ENCODE data around the gene HES4. TPM values are rescaled to one million over a fixed set of nuclear protein-coding genes. Genes with fewer than 3 reads are reported as not detected.

Gene HES4
- total and polyA plus RNA-seq, 2 donors (not counting 3 experiments of a cell fraction or from before 2014, with no cell fraction given): 30.5 to 37.6 TPM

DNA sequence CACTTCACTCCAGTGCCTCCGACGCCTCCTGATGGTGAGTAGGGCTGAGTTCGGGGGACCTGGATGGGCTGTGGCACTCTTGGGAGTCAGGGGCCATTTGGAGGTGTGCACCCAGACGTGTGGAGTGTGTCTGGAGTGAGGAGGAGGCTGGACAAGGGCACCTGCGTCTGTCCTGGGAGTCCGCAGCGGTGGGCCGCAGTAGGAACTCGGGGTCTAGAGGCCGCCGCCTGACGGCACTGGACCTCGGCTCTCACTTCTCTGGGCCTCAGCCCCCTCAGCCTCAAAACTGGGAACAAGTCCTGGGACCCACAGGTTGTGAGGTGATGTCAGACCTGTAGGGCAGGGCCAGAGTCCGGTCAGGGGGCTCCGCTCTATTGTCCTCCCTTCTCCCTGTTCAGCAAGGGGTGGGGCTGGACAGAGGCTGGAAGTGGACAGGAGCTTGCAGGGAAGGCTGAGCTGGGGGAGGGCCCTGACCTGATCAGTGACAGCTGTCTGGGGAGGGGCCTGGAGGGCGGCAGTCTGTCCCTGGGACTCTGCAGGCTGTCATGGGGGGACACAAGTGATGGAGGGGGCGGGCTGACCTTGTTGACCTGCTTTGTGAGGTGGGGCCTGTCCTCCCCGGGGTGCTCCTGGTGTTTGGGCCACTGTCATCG is 35.5 kb upstream of the HES4 start:
- TF ChIP-seq MYC (IDR thresholded peaks at IDR 0.05; ENCODE audit: low read depth, low read length): no peak
- no peak for TF ChIP-seq JUN (IDR thresholded peaks at IDR 0.05; ENCODE audit: borderline replicate concordance, insufficient read depth, insufficient read length, low read depth)
- TF ChIP-seq, protein P1, sequence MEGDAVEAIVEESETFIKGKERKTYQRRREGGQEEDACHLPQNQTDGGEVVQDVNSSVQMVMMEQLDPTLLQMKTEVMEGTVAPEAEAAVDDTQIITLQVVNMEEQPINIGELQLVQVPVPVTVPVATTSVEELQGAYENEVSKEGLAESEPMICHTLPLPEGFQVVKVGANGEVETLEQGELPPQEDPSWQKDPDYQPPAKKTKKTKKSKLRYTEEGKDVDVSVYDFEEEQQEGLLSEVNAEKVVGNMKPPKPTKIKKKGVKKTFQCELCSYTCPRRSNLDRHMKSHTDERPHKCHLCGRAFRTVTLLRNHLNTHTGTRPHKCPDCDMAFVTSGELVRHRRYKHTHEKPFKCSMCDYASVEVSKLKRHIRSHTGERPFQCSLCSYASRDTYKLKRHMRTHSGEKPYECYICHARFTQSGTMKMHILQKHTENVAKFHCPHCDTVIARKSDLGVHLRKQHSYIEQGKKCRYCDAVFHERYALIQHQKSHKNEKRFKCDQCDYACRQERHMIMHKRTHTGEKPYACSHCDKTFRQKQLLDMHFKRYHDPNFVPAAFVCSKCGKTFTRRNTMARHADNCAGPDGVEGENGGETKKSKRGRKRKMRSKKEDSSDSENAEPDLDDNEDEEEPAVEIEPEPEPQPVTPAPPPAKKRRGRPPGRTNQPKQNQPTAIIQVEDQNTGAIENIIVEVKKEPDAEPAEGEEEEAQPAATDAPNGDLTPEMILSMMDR (IDR thresholded peaks at IDR 0.05; ENCODE audit: extremely low read depth in 1 of 2, insufficient read depth in 1 of 2, low read depth in 1 of 2, low read length in 2 of 2): no peak
- no peak for TF ChIP-seq POLR2AphosphoS5 (IDR thresholded peaks at IDR 0.05; ENCODE audit: insufficient read depth, low read depth, low read length)
- TF ChIP-seq FOS (IDR thresholded peaks at IDR 0.05; ENCODE audit: borderline replicate concordance, insufficient read depth, low read length): no peak
- TF ChIP-seq, protein P2, sequence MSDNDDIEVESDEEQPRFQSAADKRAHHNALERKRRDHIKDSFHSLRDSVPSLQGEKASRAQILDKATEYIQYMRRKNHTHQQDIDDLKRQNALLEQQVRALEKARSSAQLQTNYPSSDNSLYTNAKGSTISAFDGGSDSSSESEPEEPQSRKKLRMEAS (IDR thresholded peaks at IDR 0.05; ENCODE audit: insufficient read depth, insufficient read length): no peak
- TF ChIP-seq EZH2 (IDR thresholded peaks at IDR 0.05; ENCODE audit: borderline replicate concordance, low read depth, low read length, severe bottlenecking): no peak
- TF ChIP-seq GATA2 (IDR thresholded peaks at IDR 0.05; ENCODE audit: insufficient read depth, insufficient read length, low read depth, low read length): no peak
- no peak for TF ChIP-seq POLR2A (IDR thresholded peaks at IDR 0.05; ENCODE audit: low read depth, low read length)
- Histone ChIP-seq H3K9me1 (replicated peaks; ENCODE audit: control insufficient read depth, extremely low read depth, insufficient read depth, low read length) (no peaks in the 10 kb centered on the region), H3K27me3 (ENCODE audit: control insufficient read depth in 2 of 2, insufficient read depth in 2 of 2, low read length in 2 of 2) (no peaks in the 10 kb centered on the region), H3K79me2 (ENCODE audit: control insufficient read depth, insufficient read depth, low read length) (no peaks in the 10 kb centered on the region), H3K4me3 (replicated peaks in 1 of 3; ENCODE audit: insufficient read depth in 1 of 3, low read depth in 1 of 3, low read length in 3 of 3) (no peak overlapping the region), H4K20me1 (replicated peaks; ENCODE audit: control insufficient read depth, extremely low read depth, insufficient read depth, low read length) (no peaks in the 10 kb centered on the region), H3K9ac (replicated peaks; ENCODE audit: extremely low read depth, insufficient read depth, low read length) (no peak overlapping the region), H3K36me3 (ENCODE audit: control insufficient read depth in 2 of 2, extremely low read depth in 1 of 2, insufficient read depth in 2 of 2, low read length in 2 of 2) (peaks cover 0 to 10% of the 10 kb centered on the region in 2 experiments), H3K4me1 (ENCODE audit: control insufficient read depth, extremely low read depth, insufficient read depth, low read length) (peaks cover 6% of the 10 kb centered on the region), H3K4me2 (ENCODE audit: insufficient read depth, low read length) (no peak overlapping the region), H3K9me3 (replicated peaks; ENCODE audit: control insufficient read depth, insufficient read depth, low read length) (no peaks in the 10 kb centered on the region), H2AFZ (ENCODE audit: low read depth, low read length) (no peak overlapping the region), H3K27ac (ENCODE audit: insufficient read depth, low read depth, low read length) (no peak overlapping the region)
- DNase-seq (ENCODE audit: low read depth, low spot score) (no peak), FAIRE-seq (no peak)
- ChIA-PET POLR2A (no interaction called here), CTCF (interaction anchor here (0.8 kb wide), 1 partner anchor 256 kb away, joined by 3 read pairs; no protein-coding TSS in a partner anchor)
- dilution Hi-C loops (cut with MboI; ENCODE audit: extremely low pct_ligation_motif_present, low sequenced_read_pairs): no loop called here
- no TSS peak for BruUV-seq (replicated peaks)
- intact Hi-C loops (cut with micrococcal nuclease): no loop called here
